GM21381 (cell line): Measurements from ENCODE around the gene NIF3L1.

ENCODE experiments used
- ATAC-seq: cut with Tn5 transposase; IDR thresholded peaks from one replicate; pipeline ENCODE4 v1.9.1; 2021; ENCODE audit warnings: mild to moderate bottlenecking, moderate library complexity; ENCODE audit not compliant: unreplicated experiment

NIF3L1 gene, protein sequence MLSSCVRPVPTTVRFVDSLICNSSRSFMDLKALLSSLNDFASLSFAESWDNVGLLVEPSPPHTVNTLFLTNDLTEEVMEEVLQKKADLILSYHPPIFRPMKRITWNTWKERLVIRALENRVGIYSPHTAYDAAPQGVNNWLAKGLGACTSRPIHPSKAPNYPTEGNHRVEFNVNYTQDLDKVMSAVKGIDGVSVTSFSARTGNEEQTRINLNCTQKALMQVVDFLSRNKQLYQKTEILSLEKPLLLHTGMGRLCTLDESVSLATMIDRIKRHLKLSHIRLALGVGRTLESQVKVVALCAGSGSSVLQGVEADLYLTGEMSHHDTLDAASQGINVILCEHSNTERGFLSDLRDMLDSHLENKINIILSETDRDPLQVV

DNA sequence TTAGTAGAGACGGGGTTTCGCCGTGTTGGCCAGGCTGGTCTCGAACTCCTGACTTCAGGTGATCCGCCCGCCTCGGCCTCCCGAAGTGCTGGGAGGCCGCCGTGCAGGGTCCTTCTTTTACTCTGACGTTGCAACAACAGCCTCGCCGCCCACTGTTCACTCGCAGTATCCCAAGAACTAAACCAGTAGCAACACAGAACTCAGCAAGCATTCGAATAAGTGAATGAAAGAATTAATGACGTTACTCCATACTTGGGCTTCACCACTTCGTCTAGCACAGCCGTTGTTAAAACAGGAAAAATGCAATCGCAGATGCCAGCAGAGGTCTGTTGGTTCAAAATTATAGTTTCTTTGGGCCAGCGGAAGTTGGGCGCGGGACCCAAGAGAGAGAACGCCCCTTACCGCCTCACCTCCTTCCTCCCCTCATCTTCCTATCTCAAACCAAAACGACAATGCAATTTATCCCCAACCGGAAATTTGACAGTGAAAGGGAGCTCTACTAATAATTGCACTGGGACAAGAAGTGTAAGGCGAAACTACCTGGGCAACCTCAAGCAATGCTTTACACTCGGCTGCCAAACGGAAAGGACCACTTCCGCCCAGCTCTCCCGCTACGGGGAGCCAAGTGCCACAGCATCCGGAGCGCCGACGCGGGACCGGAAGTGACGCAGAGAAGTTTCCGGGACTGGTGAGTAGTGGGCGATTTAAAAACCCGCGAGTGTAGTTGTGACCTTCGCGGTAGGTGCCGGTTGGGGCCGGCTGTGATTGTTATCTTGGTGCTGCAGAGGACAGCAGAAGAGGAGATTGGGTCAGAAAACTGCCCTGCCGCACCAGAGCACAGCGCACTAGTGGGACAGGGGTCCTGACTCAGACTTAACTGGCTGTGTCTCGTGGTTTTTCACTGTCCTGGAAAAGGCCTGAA lies at the start of gene NIF3L1, which contains the start of gene PPIL3:
NIF3L1 (plus strand) TSS at position 668 of the 922 bp plus-strand sequence. CDS start 2,573 bp downstream, outside the sequence.
PPIL3 (minus strand) TSS at position 374 of the 922 bp plus-strand sequence. CDS start 1,462 bp downstream, outside the sequence.
- ATAC-seq = peak; percentile 88

DNA sequence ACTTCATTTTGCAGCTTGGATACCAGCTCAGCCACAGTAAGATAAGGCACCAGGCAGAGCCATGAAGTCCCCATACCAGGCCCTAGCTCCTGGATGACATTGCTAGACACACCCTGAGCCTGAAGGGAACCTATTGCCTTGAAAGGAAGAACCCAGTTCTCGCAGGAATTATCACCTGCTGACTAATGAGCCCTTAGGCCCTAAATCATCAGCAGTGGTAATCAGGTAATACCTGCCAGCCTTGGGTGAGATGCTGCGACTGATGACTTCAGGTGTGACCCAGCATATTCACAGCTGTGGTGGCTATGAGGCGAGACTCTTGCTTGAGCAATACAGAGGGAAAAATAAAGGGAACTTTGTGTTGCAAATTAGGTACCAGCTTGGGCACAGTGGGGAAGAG lies 49.7 kb upstream of the NIF3L1 start:
- no peak for ATAC-seq

DNA sequence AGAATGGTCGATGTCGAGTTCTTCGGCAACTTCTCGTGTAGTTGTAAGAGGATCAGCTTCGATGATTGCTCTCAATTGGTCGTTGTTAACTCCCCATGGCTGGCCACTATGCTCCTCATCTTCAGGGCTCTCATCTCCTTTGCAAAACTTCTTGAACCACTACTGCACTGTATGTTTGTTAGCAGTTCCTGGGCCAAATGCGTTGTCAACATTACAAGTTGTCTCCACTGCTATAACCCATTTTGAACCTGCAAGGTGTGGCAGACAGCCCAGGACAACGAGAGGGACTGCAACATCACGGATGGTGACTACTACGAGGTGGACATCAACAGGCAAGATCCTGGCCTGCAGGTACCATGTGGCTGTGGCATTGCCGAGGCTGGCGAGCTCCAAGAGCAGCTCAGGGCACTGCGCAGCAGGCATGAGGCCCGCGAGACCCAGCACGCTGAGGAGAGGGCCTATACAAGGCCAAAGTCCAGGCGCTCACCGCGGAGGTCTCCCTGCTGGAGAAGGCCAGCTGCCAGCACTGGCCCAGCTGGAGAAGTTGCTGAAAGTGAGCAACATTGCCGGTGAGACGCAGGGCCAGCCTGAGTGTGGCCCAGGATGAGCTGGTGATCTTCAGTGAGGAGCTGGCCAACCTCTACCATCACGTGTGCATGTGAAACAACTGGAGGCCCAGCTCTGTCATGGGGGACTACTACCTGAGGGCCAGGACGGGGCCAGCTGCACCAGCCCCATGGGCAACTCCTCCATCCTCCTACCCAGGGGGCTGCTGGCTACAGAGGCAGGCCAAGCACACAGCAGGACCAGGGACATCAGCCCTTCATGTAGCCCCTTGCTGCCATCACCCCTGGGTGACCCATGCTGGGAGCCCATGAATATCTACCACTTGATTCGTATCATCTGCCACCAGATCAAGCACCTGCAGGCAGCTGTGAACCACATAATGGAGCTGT lies 44.9 kb upstream of the NIF3L1 start:
- ATAC-seq = no peak

- no peak for ATAC-seq
These were observed 44.0 kb upstream of the NIF3L1 start for GRCh38 chr2:200845194-200845593.

- ATAC-seq = no peak
These were observed 43.4 kb upstream of the NIF3L1 start for GRCh38 chr2:200845669-200846325.

DNA sequence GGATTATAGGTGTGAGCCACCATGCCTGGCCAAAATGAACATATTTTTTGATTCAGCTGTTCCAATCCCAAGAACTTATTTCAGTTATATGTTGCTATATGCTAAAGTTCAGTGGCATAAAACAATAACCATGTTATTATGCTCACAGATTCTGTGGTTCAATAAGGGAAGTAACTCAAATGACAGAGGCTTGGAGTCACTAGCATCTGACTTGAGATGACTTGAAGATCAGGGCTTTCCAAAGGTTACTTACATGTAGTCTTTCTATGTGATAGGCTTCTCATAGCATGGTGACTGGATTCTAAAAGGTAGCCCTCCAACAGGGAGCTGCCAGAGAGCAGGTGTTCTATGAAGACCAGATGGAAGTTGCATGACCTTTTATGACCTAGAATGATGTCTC lies 41.9 kb upstream of the NIF3L1 start:
- no peak for ATAC-seq

GRCh38 chr2:200847939-200848338 lies 41.2 kb upstream of the NIF3L1 start:
- ATAC-seq = no peak

- no peak for ATAC-seq
These were observed 38.5 kb upstream of the NIF3L1 start for GRCh38 chr2:200850512-200851256.

DNA sequence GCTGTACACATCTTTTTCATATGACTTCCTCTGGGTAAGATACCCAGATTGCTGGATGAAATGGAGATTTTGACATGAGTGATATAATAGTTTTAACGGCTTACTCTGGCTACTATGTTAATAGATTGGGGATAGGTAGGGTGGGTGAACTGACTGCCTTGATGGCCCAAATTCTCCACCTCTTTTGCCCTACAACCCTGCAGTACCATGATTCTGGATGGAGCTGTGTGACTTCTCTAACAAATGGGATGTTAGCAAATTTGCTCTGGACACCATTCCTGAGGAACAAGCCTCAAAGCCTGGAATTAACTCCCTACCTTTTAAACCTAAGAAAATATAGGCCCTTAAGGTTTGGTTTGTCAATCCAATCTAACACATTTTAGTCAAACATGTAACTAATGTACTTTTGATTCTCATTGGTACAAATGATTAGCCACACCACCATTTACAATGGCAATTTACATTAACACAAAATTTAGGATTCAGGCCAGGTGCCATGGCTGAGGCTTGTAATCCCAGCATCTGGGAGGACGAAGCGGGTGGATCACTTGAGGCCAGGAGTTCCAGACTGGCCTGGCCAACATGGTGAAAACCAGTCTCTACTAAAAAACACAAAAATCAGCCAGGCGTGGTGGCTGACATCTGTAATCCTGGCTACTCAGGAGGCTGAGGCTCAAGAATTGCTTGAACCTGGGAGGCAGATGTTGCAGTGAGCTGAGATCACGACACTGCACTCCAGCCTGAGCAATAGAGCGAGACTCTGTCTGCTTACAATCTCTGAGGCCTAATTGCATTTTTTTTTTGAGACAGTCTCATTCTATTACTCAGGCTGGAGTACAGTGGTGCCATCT lies 37.5 kb upstream of the NIF3L1 start:
- no peak for ATAC-seq

DNA sequence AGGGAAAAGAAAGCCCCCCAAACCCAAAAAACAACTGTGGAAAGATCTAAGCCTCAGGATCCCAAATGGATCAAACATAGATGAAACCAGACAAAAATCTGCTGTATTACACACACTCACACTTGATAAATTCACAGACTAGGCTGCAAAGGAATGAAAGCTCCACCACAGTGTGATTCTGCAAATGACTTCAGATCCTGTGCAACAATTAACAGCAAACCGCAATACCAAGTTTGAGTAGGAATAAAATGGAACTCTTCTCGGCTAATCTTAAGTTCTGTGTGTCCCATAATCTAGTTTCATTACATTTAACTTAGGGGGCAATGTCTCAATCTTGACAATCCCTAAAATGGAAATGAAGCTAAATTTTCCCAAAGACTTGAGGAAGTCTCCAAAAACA lies 36.6 kb upstream of the NIF3L1 start:
- ATAC-seq = no peak

GRCh38 chr2:200856806-200857205 lies 32.4 kb upstream of the NIF3L1 start:
- ATAC-seq = no peak

- no peak for ATAC-seq
These were observed 28.9 kb upstream of the NIF3L1 start for GRCh38 chr2:200860092-200860795.

GRCh38 chr2:200861617-200862155 lies 27.5 kb upstream of the NIF3L1 start:
- ATAC-seq = no peak

DNA sequence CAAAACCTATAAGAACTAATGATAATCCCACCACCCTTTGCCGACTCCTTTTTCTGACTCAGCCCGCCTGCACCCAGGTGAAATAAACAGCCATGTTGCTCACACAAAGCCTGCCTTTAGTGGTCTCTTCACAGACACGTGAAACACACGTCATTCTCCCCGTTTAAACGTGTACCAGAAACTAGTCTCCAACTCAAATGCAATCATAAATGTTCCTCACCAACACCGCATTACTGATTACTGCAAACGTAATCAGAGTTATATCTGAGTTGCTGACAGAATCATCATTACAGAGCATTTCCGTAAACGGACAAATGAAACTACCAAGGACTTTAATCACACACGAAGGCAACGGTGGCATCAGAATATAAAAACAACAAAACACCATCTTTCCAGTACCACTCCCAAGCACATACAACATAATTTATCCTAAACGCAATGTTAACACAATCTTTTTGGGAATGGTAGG lies 26.6 kb upstream of the NIF3L1 start:
- no peak for ATAC-seq

DNA sequence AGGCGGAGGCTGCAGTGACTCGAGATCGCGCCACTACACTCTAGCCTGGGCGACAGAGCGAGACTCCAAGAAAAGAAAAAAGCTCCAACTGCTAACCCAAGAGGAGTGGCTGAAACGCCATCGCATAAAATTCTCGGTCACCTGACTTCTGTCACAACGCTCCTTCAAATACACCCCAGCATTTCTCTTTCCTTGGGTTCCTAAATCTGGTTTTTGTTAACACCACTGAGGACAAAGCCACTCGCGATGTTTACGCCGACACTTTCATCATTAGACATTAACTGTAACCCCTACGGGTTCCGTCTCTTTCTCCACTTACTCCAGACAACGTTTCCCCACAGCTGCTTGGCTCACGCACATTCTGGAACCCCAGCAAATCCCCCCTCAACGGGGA lies 25.4 kb upstream of the NIF3L1 start:
- ATAC-seq = peak; percentile 7

DNA sequence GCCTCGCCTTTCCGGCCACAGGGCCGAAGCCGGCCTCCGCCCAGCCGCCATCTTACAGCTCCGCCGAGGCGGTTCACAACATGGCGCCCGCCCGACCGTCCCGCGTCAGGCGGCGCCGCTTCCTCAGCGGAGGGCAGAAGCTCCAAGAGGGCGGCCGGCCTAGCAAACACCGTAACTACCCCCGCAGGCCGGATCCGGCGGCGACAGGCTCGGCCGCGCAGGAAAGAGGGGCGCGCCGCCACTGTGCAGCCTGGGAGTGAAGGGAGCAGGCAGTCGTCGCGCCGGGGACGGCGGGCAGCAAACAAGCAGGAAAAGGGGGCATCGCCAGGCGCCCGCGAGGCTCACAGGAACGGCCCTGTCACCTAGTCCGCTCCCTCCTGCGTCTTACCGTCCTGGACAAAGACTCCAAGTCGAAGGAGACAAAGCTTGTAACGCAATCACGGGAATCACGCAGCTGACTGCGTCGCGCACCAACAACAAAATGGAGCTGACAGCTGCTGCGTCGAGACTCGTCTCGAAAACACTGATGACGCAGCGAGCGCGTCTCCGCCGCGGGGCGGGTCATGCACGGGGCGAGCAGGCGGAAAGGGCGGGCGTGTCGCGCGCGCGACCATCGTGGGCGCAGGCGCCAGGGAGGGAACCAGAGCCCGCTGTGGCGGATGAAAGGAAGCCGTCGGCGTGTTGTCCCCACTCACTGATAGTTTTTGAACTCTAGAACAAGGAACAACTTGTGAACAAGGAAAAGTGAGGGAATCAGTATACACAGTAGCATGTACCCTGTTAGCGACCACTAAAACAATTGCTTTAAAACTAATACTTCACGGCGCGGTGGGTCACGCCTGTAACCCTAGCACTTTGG lies 24.8 kb upstream of the NIF3L1 start, which contains the start of gene CLK1:
CLK1 (minus strand) TSS at position 483 of the 859 bp plus-strand sequence. CDS start 2,796 bp downstream, outside the sequence.
- peak; percentile 87 for ATAC-seq
